PC-9 (cell line): ENCODE results near the gene SOCS1.

Source experiments
- CTCF ChIP-seq: fragments of 200-600 bp; sonication (generic); conservative IDR thresholded peaks from 2 replicates; pipeline ENCODE4 v1.6.1; 2017; ENCODE audit warnings: mixed run types, antibody characterized with exemption, mild to moderate bottlenecking, moderate library complexity
- EZH2 ChIP-seq: fragments of 200-600 bp; sonication (generic); IDR thresholded peaks from 2 replicates; pipeline ENCODE4 v1.8.0; 2017; ENCODE audit warnings: antibody characterized with exemption, low read depth

- TF ChIP-seq CTCF (no peak), EZH2 (no peak)
Measured at GRCh38 chr16:11295672-11296071, 39.7 kb upstream of the SOCS1 start.
